Activated B cell treated with CpG ODN at 0.5 μM for 24 hours (primary cell): ENCODE measurements around the gene PRG2. TPM values are rescaled to one million over a fixed set of nuclear protein-coding genes. Genes with fewer than 3 reads are reported as not detected.
A peak's percentile ranks its signal among the peaks of the same experiment; 100 is the strongest.

ENCODE experiments used
- ATAC-seq: fragments of 200-7000 bp; cut with Tn5 transposase; one replicate; pipeline ENCODE4 v1.10.0; 2021; ENCODE audit warnings: low read depth, mild to moderate bottlenecking, moderate library complexity
- CTCF ChIA-PET: fragments of 350-600 bp; sonication (Branson Sonifier 250); formaldehyde crosslinking; loops from one replicate; lab custom pipeline; 2021; ENCODE audit warnings: antibody characterized with exemption; lab: Charles Lee
- POLR2A ChIA-PET: fragments of 350-600 bp; sonication (Branson Sonifier 250); formaldehyde crosslinking; loops from one replicate; lab custom pipeline; 2021; ENCODE audit warnings: antibody characterized with exemption; lab: Charles Lee
- DNase-seq: peaks from one replicate; pipeline ENCODE4 v3.0.0; 2022
- H3K27ac Mint-ChIP-seq: one replicate; pipeline ENCODE4 v1.8.0; 2020; ENCODE audit warnings: mixed read lengths
- H3K27me3 Mint-ChIP-seq: one replicate; pipeline ENCODE4 v1.8.0; 2021; ENCODE audit warnings: mixed read lengths
- H3K36me3 Mint-ChIP-seq: one replicate; pipeline ENCODE4 v1.8.0; 2021; ENCODE audit warnings: low read depth, mixed read lengths
- H3K4me1 Mint-ChIP-seq: one replicate; pipeline ENCODE4 v1.8.0; 2021; ENCODE audit warnings: mixed read lengths
- H3K4me3 Mint-ChIP-seq: one replicate; pipeline ENCODE4 v1.8.0; 2020; ENCODE audit warnings: mild to moderate bottlenecking, mixed read lengths
- H3K9me3 Mint-ChIP-seq: one replicate; pipeline ENCODE4 v1.8.0; 2020; ENCODE audit warnings: mixed read lengths
- intact Hi-C: fragments of 100-400 bp; cut with micrococcal nuclease; formaldehyde crosslinking; loops from one replicate; pipeline ENCODE4 v1.15.1; 2024
- total RNA-seq: library from RNA; stranded (reverse); gene quantifications from 2 replicates; pipeline ENCODE4 v1.2.3, GENCODE V29; 2022
- TF ChIP-seq, protein P1 (sequence below): fragments of 200-600 bp; IDR thresholded peaks from one replicate; pipeline ENCODE4 v1.8.0; 2022; ENCODE audit warnings: antibody characterized with exemption, mild to moderate bottlenecking

The PRG2 gene
- total RNA-seq, 1 donor from 2014 or later: 1.1 TPM

DNA sequence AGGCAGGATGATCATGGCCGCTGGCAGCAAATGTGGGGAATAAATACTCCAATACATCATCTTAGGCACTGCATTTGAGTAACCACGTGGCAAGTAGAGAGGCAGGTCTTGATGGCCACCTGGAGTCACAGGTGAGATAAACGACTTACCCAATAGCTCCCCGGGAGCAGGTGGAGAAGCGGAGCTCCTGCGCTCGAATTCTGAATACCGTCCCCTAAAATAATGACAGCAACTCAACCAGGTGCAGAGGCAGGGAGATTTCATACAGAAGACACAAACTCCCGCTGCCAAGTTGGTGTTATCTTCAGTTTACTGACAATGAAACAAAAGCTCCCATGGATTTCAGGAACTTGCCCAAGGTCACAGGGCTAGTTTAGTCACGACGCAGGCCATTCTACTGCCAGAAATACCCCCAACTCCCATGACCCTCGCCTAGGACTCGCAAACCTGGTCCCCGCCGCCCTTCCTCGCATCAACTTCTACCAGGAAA lies 36.0 kb upstream of the PRG2 start:
- DNase-seq (no peak), ATAC-seq (no peak)
- Mint-ChIP-seq H3K4me3 (peak overlapping the region; percentile 92), H3K4me1 (peaks cover 47% of the 10 kb centered on the region), H3K27ac (peak overlapping the region; percentile 91), H3K27me3 (no peaks in the 10 kb centered on the region), H3K9me3 (no peaks in the 10 kb centered on the region), H3K36me3 (peaks cover 51% of the 10 kb centered on the region)
- intact Hi-C loops: loop anchor here (1.0 to 10.0 kb wide), 7 partner anchors 48 to 1788 kb away; partner anchors contain the start of genes CLP1, MPEG1 and SELENOH
- ChIA-PET CTCF (no interaction called here), POLR2A (interaction anchor here (1.0 to 12.4 kb wide), 5 partner anchors 22 to 91 kb away, joined by 3 to 238 read pairs (median 7); partner anchors contain the start of gene SSRP1)
- TF ChIP-seq, protein P1, sequence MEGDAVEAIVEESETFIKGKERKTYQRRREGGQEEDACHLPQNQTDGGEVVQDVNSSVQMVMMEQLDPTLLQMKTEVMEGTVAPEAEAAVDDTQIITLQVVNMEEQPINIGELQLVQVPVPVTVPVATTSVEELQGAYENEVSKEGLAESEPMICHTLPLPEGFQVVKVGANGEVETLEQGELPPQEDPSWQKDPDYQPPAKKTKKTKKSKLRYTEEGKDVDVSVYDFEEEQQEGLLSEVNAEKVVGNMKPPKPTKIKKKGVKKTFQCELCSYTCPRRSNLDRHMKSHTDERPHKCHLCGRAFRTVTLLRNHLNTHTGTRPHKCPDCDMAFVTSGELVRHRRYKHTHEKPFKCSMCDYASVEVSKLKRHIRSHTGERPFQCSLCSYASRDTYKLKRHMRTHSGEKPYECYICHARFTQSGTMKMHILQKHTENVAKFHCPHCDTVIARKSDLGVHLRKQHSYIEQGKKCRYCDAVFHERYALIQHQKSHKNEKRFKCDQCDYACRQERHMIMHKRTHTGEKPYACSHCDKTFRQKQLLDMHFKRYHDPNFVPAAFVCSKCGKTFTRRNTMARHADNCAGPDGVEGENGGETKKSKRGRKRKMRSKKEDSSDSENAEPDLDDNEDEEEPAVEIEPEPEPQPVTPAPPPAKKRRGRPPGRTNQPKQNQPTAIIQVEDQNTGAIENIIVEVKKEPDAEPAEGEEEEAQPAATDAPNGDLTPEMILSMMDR: no peak

DNA sequence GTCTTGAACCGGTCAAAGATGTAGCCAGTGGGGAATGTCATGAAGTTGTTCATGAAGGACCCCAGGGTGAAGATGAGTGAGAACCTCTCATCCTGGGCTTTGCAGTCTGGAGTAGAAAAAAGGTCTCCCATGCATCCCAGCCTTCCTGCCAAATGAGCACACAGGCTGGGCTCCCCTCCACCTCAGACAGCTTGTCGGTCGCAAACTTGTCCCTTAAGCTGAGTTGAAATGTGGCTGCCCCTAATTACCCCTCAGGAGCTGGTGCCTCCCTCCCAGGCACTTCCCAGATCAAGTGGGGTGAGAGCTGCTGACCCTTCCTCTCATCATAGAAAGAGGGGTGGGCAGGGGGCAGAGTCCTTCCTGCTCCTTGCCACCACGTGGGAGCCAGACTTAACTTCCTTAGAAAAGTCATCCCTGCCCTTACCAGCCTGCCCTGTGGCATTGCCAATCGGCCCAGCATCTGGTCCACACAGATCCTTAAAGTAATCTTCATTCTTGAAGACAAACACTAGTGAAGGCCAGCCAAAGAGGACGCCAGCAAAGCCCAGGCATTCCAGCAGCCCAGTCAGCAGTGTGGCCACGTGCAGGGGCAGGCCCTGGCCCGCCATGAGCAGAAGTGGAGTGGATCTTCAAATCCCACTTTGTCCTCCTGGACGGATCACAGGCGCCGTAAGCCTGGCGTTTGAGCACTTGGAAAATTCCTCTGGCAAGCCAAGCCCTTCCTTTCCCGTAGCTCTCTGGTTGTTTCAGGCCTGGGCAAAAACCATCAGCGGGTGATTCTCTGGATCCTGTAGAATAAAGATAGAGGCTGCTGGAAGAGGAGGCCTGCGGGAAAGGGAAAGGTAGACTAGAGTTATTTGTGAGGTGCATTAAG lies 35.4 kb upstream of the PRG2 start:
- Mint-ChIP-seq H3K27me3 (no peaks in the 10 kb centered on the region), H3K4me3 (peak overlapping the region; percentile 92), H3K27ac (peak overlapping the region; percentile 91), H3K4me1 (peaks cover 47% of the 10 kb centered on the region), H3K9me3 (no peaks in the 10 kb centered on the region), H3K36me3 (peaks cover 57% of the 10 kb centered on the region)
- TF ChIP-seq, protein P1: no peak
- ATAC-seq: no peak
- POLR2A ChIA-PET: interaction anchor here (0.8 to 12.4 kb wide), 14 partner anchors 10 to 315 kb away, joined by 3 to 238 read pairs (median 6); partner anchors contain the start of genes SELENOH, SSRP1 and TNKS1BP1
- intact Hi-C loops: loop anchor here (1.0 to 10.0 kb wide), 10 partner anchors 49 to 1789 kb away; partner anchors contain the start of genes CLP1, MPEG1, SELENOH and TIMM10
- DNase-seq: no peak
- CTCF ChIA-PET: interaction anchor here (1.8 kb wide), 1 partner anchor 32 kb away, joined by 8 read pairs; no protein-coding TSS in a partner anchor

DNA sequence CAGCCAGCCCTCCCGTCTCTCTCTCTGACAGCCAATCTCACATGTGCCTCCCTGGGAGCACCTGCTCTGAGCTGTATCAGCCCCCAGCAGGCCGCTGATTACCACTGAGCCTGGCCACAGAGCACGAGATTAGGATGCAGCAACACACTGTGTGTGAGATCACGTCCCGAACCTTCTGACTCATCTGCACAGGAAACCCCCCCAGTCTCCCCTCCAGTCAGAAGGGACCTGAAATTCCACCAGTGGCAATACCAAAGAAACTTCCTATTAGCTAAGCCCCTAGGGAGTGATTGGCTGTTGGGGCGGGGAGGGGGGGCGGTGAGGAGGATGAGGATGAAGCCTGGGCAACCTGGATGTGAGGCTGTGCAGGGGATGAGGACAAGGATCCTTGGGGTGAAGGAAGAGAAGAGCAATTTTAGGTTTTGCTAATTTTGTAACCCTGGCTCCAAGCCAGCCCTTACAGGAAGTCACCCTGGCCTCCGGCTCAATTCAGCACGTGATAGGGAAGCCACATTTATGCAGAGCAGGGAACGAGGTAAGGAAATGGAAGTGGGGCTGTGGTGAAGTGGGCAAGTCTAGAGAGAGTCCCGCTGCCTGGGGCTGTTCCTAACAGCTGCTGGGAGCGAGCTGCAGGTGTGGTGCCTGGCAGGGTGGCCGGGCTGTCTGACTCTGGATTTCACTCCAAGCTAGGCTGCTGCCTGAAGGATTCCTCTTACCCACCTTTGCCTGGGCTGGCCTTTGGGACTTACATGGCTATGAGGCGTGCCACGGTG lies 34.5 kb upstream of the PRG2 start:
- H3K27me3 Mint-ChIP-seq: no peaks in the 10 kb centered on the region

DNA sequence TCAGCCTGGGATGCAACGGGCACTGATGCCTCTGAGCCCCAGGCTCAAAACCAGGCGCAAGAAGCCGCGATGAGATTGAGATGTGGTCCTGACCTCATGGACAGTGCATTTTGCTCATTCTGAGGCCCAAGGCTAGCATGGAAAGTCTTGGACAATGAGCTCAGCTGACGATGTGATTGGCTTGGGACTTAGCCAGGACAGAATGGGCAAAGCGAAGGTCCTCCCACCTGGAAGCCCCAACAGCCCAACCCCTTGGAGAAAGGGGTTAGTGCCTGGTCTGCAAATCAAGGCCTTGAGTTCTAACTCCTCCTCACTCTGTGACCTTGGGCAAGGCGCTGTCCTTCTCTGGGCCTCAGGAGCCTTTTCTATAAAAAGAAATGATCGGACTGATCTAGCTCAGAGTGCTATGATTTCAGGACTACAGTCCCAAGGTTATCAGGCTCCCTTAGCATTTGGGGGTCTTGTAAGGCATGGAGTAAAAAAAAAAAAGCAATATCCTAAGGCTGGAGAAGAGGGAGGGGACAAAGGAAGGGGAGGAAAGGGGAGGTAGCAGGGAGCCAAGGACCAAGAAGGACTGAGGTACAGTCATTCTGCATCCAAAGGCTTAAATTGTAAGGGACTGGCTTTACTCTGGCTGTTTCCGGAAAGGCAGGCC lies 33.8 kb upstream of the PRG2 start:
- no peaks in the 10 kb centered on the region for H3K9me3 Mint-ChIP-seq
- ChIA-PET CTCF (interaction anchor here (1.8 kb wide), 1 partner anchor 34 kb away, joined by 8 read pairs; no protein-coding TSS in a partner anchor), POLR2A (interaction anchor here (0.6 to 12.4 kb wide), 23 partner anchors 9 to 1789 kb away, joined by 3 to 238 read pairs (median 5); partner anchors contain the start of genes MED19, MPEG1, P2RX3 and SSRP1)
- ATAC-seq (no peak), DNase-seq (no peak)
- peaks cover 72% of the 10 kb centered on the region for H3K36me3 Mint-ChIP-seq
- H3K4me3 Mint-ChIP-seq: peak overlapping the region; percentile 92
- peaks cover 52% of the 10 kb centered on the region for H3K4me1 Mint-ChIP-seq
- TF ChIP-seq, protein P1: no peak
- no peaks in the 10 kb centered on the region for H3K27me3 Mint-ChIP-seq
- intact Hi-C loops: loop anchor here (1.0 to 10.0 kb wide), 5 partner anchors 18 to 1791 kb away; partner anchors contain the start of genes MPEG1 and ZFP91
- peak overlapping the region; percentile 91 for H3K27ac Mint-ChIP-seq

More for the DNA sequence above, 34.5 kb upstream of the PRG2 start:
- Mint-ChIP-seq H3K4me3 (peak overlapping the region; percentile 92), H3K36me3 (peaks cover 66% of the 10 kb centered on the region), H3K4me1 (peaks cover 51% of the 10 kb centered on the region), H3K9me3 (no peaks in the 10 kb centered on the region), H3K27ac (peak overlapping the region; percentile 91)
- TF ChIP-seq, protein P1: no peak
- POLR2A ChIA-PET: interaction anchor here (0.6 to 12.4 kb wide), 26 partner anchors 9 to 1788 kb away, joined by 3 to 238 read pairs (median 5); partner anchors contain the start of genes MED19, MPEG1, P2RX3 and SELENOH
- intact Hi-C loops: loop anchor here (1.0 to 10.0 kb wide), 8 partner anchors 19 to 1790 kb away; partner anchors contain the start of genes MPEG1, TIMM10 and ZFP91
- DNase-seq (peak; percentile 64), ATAC-seq (peak; percentile 86)
- CTCF ChIA-PET: interaction anchor here (1.8 kb wide), 1 partner anchor 33 kb away, joined by 8 read pairs; no protein-coding TSS in a partner anchor
